CMK (cell line): ENCODE measurements around the gene EEF1B2.
"Not testable (repeated sequence)": the region's sequence is repeated elsewhere in the genome, so short reads cannot be mapped to it uniquely, and the experiment has no call there.

Source experiments
- DNase-seq: peaks from one replicate; pipeline ENCODE4 v3.0.0-alpha.2; 2010; ENCODE audit warnings: low read depth

Gene EEF1B2

GRCh38 chr2:206164261-206164862 is 4.7 kb downstream of the EEF1B2 start:
- no peak for DNase-seq

DNA sequence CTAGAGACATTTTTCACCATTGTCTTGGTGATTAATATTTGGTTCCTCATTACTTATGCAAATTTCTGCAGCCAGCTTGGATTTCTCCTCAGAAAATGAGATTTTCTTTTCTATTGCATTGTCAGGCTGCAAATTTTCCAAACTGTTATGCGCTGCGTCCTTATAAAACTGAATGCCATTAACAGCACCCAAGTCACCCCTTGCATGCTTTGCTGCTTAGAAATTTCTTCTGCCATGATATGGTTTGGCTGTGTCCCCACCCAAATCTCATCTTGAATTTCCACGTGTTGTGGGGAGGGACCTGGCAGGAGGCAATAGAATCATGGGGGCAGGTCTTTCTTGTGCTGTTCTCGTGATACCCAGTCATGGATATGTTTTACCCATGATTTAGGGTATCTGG is 8.5 kb downstream of the EEF1B2 start:
- DNase-seq: not testable (repeated sequence)

- not testable (repeated sequence) for DNase-seq
Measured at GRCh38 chr2:206171624-206172397, 12.1 kb downstream of the EEF1B2 start.

DNA sequence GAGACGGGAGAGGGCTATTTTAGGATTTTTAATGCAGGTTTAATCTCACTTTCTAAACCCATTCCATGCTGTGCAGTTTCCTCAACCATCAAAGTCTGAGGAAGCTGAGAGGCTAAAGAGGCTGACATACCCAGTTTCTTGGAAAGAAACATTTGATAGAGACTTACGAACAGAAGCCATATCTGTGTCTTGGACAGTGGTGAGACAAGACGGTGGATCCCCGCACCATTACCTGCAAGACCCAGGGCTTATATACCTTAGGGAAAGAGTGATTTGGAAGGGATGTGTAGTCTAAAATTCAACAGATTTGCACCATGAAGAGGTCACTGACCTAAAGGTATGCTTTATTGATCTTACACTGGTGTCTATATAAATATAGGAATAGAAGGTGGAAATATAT is 13.5 kb downstream of the EEF1B2 start:
- DNase-seq: no peak

DNA sequence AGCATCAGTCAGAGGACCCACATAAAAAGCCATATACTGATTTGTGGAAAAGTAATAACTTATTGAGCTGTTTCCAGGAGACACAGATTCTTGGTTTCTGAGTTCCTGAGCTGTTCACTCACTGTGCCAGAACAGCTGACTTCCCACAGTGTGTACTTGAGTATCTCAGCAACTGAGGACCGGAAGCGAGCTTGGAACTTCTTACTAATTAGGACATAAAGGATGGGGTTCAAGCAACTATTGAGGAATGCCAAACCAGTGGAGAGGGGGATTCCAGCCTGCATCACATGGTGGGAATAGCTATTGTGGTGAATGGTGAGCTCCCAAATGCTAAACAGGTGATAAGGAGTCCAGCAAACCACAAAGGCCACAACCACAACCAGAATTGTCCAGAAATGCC is 16.4 kb downstream of the EEF1B2 start:
- DNase-seq: no peak

GRCh38 chr2:206176901-206177300 is 17.2 kb downstream of the EEF1B2 start:
- DNase-seq: no peak

- not testable (repeated sequence) for DNase-seq
Measured at GRCh38 chr2:206181526-206181925, 21.8 kb downstream of the EEF1B2 start.

- no peak for DNase-seq
Measured at GRCh38 chr2:206189691-206190090, 30.0 kb downstream of the EEF1B2 start.

DNA sequence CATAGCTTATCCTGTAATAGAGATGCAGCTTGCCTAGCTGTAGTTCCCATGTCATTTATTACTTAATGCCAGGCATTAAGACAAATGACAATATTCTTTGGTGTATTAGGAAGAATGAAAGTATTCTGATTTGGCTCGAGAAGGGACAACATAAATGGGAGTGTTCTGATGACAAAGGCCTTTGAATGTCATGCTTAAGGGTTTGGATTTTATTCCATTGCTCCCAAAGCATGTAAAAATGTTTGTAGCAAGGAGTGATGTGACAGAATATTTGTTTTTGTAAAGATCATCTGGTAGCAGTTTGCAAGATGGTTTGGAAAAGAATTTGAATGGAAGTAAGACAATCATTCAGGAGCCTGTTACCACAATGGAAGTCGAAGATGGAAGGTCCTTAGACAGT is 30.4 kb downstream of the EEF1B2 start:
- DNase-seq: no peak

DNA sequence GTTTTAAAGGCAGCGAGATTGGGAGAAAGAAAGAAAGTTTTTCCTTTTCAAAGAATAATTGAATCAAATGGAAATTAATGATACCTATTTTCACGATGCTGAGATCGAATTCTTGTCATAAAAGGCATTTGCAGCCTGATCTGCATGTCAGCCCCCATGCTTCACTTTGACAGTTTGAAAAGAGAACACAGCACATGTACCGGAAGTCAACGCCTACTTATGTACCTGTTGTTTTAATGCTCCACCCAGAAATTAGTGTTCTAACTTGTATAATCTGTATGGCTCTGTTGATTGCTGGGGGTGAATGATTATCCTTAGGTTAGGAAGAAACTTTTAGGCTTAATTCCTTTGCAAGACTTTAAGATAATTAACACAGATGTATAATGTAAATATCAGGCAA is 31.0 kb downstream of the EEF1B2 start:
- DNase-seq: no peak

DNA sequence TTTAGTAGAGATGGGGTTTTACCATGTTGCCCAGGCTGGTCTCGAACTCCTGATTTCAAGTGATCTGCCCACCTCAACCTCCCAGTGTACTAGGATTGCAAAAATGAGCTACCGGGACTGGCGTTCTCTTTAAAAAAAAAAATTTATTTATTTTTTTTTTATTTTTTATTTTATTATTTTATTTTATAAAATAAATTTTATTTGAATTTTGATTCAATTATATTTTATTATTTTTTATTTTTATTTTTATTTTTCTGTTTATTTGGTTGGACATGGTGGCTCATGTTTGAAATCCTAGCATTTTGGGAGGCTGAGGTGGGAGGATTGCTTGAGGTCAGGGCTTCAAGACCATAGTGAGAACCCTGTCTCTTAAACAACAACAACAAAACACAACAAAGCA is 32.5 kb downstream of the EEF1B2 start:
- DNase-seq: no peak

- DNase-seq: no peak
Measured at GRCh38 chr2:206193671-206194357, 34.1 kb downstream of the EEF1B2 start.

DNA sequence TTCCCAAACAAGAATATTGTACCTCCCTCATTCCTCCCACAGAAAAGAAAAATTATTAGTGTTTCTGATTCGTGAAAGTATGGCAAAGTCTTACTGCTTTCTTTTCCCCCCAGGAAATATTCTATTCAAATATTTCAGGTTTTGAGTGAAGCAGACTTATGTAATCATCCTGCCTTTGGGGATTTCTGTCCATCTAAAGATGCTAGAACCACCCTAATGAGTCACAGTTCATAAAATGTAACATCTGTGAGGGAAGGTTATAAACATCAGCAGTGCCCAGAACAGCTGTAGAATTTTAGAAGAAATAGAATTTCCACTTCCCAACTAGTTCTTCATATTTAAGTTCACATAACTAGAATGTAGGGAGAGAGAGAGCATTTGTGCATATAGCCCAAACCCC is 39.0 kb downstream of the EEF1B2 start:
- DNase-seq: no peak

DNA sequence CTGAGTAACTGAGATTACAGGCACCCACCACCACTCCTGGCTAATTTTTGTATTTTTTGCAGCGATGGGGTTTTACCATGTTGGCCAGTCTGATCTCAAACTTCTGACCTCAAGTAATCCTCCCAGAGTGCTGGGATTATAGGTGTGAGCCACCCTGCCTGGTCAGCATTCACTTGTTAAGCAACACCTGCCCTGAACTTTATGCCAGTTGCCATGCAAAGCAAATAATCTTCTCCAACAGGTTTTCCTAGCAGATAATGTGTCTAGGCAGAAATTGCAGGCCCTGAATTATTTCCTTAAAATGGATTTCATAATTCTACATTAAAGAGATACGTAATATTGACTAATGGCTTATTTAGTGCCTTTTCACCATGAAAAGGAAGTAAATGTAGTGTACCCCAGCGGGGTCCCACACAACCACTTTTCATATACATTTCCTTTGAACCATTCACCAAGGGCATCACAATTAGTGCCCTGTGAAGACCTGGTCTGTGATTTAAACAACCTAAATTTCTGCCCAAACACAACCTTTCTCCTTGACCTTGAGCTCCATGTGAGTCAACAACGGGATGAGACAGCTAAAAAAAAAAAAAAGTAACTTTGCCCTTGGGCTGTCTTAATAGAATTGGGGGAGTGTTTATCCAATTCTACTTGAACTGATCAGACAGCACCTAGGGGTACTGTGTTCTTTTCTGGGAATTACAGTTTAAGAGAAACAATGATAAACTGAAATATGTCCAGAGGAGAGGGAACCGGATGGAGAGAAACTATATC is 41.6 kb downstream of the EEF1B2 start:
- DNase-seq: no peak

DNA sequence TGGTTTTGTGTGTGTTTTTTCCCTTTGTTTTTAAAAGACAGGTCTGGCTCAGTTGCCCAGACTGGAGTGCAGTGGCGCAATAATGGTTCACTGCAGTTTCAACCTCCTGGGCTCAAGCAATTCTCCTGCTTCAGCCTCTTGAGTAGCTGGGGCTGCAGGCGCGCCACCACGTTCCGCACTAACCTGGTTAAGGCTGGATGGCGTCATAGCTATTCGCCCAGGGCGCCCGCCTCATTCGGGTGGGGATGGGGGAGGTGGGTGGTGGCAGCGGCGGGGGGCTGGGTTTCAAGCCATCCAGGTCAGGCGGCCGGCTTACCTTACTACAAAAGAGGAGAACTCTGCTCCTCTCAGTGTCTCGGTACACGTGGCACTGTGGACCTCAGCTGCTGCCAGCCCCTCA is 42.8 kb downstream of the EEF1B2 start:
- DNase-seq: no peak

DNA sequence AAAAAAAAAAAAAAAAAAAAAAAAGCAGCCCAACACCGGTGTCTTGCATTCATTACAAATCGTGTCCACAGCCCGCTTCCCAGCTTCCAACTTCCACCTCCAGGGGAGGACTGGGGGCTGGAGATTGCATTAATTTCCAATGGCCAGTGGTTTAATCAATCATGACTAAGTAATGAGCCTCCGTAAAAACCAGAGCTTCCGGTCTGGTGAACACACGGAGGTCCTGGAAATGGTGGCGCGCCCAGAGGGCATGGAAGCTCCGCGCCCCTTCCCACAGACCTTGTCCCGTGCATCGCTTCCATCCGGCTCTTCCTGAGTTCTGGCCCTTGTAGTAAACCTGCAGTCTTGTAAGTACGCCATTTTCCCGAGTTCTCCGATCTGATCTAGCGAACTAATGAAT is 43.6 kb downstream of the EEF1B2 start:
- DNase-seq: no peak

- DNase-seq: no peak
Measured at GRCh38 chr2:206204710-206205109, 45.0 kb downstream of the EEF1B2 start.

- DNase-seq: not testable (repeated sequence)
Measured at GRCh38 chr2:206207316-206207715, 47.6 kb downstream of the EEF1B2 start.

- DNase-seq: no peak
Measured at GRCh38 chr2:206208900-206209299, 49.2 kb downstream of the EEF1B2 start.

GRCh38 chr2:206211657-206212255 is 52.1 kb downstream of the EEF1B2 start:
- no peak for DNase-seq
